Hepatic stellate cell (primary cell): ENCODE data around the gene FRMD7.

Experiments used
- DNase-seq: peaks from one replicate; pipeline ENCODE4 v3.0.0; 2011; ENCODE audit warnings: low spot score

Gene FRMD7

DNA sequence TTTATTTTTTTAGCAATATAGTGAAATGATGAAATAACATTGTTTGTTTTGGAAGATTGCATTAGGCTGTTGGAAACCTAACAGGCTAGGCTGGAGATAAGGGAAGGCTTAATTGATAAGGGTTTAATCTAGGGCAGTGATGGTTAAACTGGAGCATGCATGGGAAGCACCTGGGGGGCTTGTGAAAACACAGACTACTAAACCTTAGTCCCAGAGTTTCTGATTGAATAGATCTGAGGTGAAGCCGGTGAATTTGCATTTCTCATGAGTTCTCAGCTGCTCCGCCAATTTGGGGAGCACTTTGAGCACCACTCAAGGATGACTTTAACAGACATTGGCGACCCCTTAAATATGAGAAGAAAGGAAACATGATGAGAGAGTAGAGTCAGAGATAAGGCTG is 93.2 kb downstream of the FRMD7 start:
- DNase-seq, result no peak

DNA sequence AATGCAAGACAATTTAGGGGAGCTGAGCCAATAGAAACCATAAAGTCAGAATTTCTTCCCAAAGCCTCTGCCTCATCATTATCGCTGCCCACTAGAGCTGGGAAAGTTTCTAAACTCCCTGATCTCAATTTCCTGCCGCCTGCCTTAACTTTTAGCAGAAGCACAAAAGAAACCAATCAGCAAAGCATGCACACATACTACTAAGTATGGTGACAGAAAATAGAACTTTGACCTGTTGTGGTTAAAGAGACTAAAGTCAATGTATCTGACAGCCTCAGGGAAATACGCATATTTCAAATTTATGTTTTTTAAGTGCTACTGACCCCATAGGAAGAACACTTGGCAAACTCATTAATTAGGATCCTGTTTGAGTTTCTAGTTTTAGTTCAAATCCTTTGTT is 94.7 kb downstream of the FRMD7 start:
- no peak for DNase-seq

DNA sequence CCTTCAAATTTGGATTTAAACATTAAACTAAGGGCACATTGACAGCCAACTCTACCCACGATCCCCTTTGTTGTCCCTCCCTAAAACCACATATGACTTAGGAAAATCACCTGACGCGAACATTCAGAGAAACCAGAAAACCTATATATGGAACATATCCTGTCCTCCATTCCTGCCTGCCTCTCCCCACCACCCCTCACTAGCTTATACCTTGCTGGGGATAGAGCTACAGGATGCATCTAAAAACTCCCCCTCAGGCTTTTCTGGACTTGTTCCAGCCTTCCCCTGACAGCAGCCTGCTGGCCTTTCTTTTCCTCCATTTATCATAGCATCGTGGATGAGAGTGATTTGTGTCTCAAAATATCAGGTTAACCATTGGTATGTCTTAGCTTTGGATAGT is 96.0 kb downstream of the FRMD7 start:
- DNase-seq, result no peak

GRCh38 chrX:132030264-132030663 is 97.6 kb downstream of the FRMD7 start:
- DNase-seq, result no peak
